WTC11 (cell line): ENCODE data around the gene TMEM120B. TPM values are rescaled to one million over a fixed set of nuclear protein-coding genes. Genes with fewer than 3 reads are reported as not detected.

Experiments used
- ATAC-seq: fragments of 200-7000 bp; cut with Tn5 transposase; 2 replicates; pipeline ENCODE4 v1.10.0; 2021; ENCODE audit warnings: mild to moderate bottlenecking, moderate library complexity
- CTCF ChIA-PET: fragments of 300-600 bp; sonication (Branson Sonifier 250); formaldehyde crosslinking; loops from one replicate; lab custom pipeline; 2021; ENCODE audit warnings: antibody characterized with exemption; lab: Charles Lee
- POLR2A ChIA-PET: fragments of 350-600 bp; sonication (Branson Sonifier 250); formaldehyde crosslinking; loops from one replicate; lab custom pipeline; 2021; ENCODE audit warnings: antibody characterized with exemption; lab: Charles Lee
- DNase-seq: peaks from one replicate; pipeline ENCODE4 v3.0.0; 2021; ENCODE audit warnings: low spot score
- H3K27ac Mint-ChIP-seq: 2 replicates; pipeline ENCODE4 v1.8.0; 2021; ENCODE audit warnings: mixed read lengths
- H3K27me3 Mint-ChIP-seq: 2 replicates; pipeline ENCODE4 v1.8.0; 2021; ENCODE audit warnings: low read depth, mild to moderate bottlenecking, moderate library complexity, mixed read lengths
- H3K36me3 Mint-ChIP-seq: 2 replicates; pipeline ENCODE4 v1.8.0; 2021; ENCODE audit warnings: mixed read lengths
- H3K4me1 Mint-ChIP-seq: 2 replicates; pipeline ENCODE4 v1.8.0; 2022; ENCODE audit warnings: mixed read lengths
- H3K4me3 Mint-ChIP-seq: 2 replicates; pipeline ENCODE4 v1.8.0; 2021; ENCODE audit warnings: mild to moderate bottlenecking, moderate library complexity, mixed read lengths
- H3K9me3 Mint-ChIP-seq: 2 replicates; pipeline ENCODE4 v1.8.0; 2021; ENCODE audit warnings: mixed read lengths
- FOXK1 ChIP-seq: sonication (generic); formaldehyde crosslinking; IDR thresholded peaks from 2 replicates; pipeline ENCODE4 v1.8.0; 2022; ENCODE audit warnings: mild to moderate bottlenecking, moderate library complexity, missing genetic modification reagents
- GABPB1 ChIP-seq: sonication (generic); formaldehyde crosslinking; IDR thresholded peaks from 2 replicates; pipeline ENCODE4 v1.8.1; 2023; ENCODE audit warnings: mild to moderate bottlenecking, missing genetic modification reagents
- HMGA2 ChIP-seq: fragments of 250-450 bp; sonication (Bioruptor Pico); IDR thresholded peaks from 2 replicates; pipeline ENCODE4 v1.4.0; 2021; ENCODE audit warnings: mild to moderate bottlenecking, moderate library complexity
- IRF2 ChIP-seq: sonication (generic); formaldehyde crosslinking; IDR thresholded peaks from 2 replicates; pipeline ENCODE4 v1.8.0; 2022; ENCODE audit warnings: low read depth, missing genetic modification reagents, borderline replicate concordance
- JAZF1 ChIP-seq: fragments of 250-450 bp; sonication (Bioruptor Pico); IDR thresholded peaks from 2 replicates; pipeline ENCODE4 v1.9.0; 2021; ENCODE audit warnings: moderate library complexity, mild to moderate bottlenecking, inconsistent platforms
- NR3C1 ChIP-seq: sonication (generic); formaldehyde crosslinking; conservative IDR thresholded peaks from 2 replicates; pipeline ENCODE4 v1.8.1; 2023; ENCODE audit warnings: low read depth, mild to moderate bottlenecking, missing genetic modification reagents
- SMAD3 ChIP-seq: sonication (generic); formaldehyde crosslinking; IDR thresholded peaks from 2 replicates; pipeline ENCODE4 v1.8.0; 2022; ENCODE audit warnings: missing genetic modification reagents, mild to moderate bottlenecking, borderline replicate concordance
- SOX15 ChIP-seq: fragments of 250-450 bp; sonication (Bioruptor Pico); IDR thresholded peaks from 2 replicates; pipeline ENCODE4 v1.9.0; 2021; ENCODE audit warnings: mild to moderate bottlenecking
- SP1 ChIP-seq: sonication (generic); formaldehyde crosslinking; conservative IDR thresholded peaks from 2 replicates; pipeline ENCODE4 v1.8.1; 2022; ENCODE audit warnings: missing genetic modification reagents
- TEAD4 ChIP-seq: sonication (generic); formaldehyde crosslinking; IDR thresholded peaks from 2 replicates; pipeline ENCODE4 v1.8.0; 2022; ENCODE audit warnings: mild to moderate bottlenecking, missing genetic modification reagents
- ZNF416 ChIP-seq: fragments of 250-450 bp; sonication (Bioruptor Pico); IDR thresholded peaks from 2 replicates; pipeline ENCODE4 v1.9.0; 2021; ENCODE audit warnings: mild to moderate bottlenecking, inconsistent platforms
- ZNF423 ChIP-seq: fragments of 250-450 bp; sonication (Bioruptor Pico); IDR thresholded peaks from 2 replicates; pipeline ENCODE4 v2.1.2; 2022; ENCODE audit warnings: mild to moderate bottlenecking, moderate library complexity
- total RNA-seq: library from RNA; stranded (reverse); gene quantifications from 3 replicates; pipeline ENCODE4 v1.2.3, GENCODE V29; 2021
- TF ChIP-seq, protein P1 (sequence below): sonication (generic); formaldehyde crosslinking; conservative IDR thresholded peaks from 2 replicates; pipeline ENCODE4 v1.8.1; 2023; ENCODE audit warnings: mild to moderate bottlenecking, low read depth, missing genetic modification reagents, moderate library complexity
- TF ChIP-seq, protein P2 (sequence below): sonication (generic); formaldehyde crosslinking; IDR thresholded peaks from 2 replicates; pipeline ENCODE4 v1.8.1; 2023; ENCODE audit warnings: mild to moderate bottlenecking, missing genetic modification reagents
- TF ChIP-seq, protein P3 (sequence below): sonication (generic); formaldehyde crosslinking; IDR thresholded peaks from 2 replicates; pipeline ENCODE4 v1.8.0; 2023; ENCODE audit warnings: missing genetic modification reagents
- TF ChIP-seq, protein P4 (sequence below): sonication (generic); formaldehyde crosslinking; IDR thresholded peaks from 2 replicates; pipeline ENCODE4 v1.8.1; 2022; ENCODE audit warnings: low read depth, mild to moderate bottlenecking, moderate library complexity, missing genetic modification reagents, borderline replicate concordance
- TF ChIP-seq, protein P5 (sequence below): sonication (generic); formaldehyde crosslinking; IDR thresholded peaks from 2 replicates; pipeline ENCODE4 v1.8.0; 2023; ENCODE audit warnings: mild to moderate bottlenecking, missing genetic modification reagents
- TF ChIP-seq, protein P6 (sequence below): sonication (generic); formaldehyde crosslinking; IDR thresholded peaks from 2 replicates; pipeline ENCODE4 v1.8.0; 2022; ENCODE audit warnings: mild to moderate bottlenecking, missing genetic modification reagents
- TF ChIP-seq, protein P7 (sequence below): fragments of 200-600 bp; IDR thresholded peaks from 2 replicates; pipeline ENCODE4 v1.8.0; 2022; ENCODE audit warnings: antibody characterized with exemption
- TF ChIP-seq, protein P8 (sequence below): sonication (generic); formaldehyde crosslinking; IDR thresholded peaks from 2 replicates; pipeline ENCODE4 v1.8.0; 2022; ENCODE audit warnings: mild to moderate bottlenecking, missing genetic modification reagents

The TMEM120B gene
- total RNA-seq, 1 experiment from 2014 or later, result 36.9 TPM

DNA sequence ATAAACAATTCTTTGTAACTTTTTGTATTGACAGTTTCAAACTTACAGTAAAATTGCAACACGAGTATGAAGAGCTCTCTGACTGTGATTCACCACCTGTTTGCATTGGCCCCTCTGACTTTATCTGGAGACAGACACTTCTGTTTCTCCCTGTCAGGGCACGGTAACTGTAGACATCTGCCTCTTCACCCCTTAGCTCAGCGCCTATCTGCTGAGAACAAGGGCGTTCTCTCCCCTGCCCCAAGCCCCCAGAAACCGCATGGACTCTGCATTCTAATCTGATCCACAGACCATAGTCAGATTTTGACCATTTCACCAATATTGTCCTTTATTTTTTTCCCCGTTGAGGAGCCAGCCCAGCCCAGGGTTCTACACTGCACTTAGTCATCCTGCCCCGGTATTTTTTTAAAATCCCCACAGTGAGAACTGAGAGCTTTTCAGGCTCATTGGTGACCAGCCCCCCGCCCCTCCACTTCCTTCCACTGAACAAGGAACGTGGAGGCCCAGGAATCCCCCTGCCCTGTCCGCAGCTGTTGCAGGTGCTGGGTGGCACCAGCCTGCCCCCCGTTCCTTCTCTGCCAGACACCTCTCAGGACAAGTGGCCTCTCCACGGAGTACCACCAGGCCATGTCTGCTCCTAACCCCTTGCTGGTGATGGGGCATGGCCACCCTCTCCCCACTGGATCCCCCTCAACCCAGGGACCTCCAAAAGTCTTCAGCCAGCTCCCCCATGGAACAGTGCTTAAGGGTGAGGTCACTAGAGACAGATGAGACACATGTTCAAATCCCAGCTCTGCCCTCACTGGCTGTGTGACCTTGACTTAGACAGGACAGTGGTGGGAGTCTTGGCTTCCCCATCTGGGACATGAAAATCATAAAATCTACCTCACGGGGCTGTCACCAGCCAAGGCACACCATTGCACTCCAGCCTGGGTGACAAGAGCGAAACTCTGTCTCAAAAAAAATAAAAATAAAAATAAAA, 69.7 kb downstream of the TMEM120B start:
- ATAC-seq (no peak; the same call in 1 of the 2 replicates), DNase-seq (no peak)
- CTCF ChIA-PET, result interaction anchor here (0.6 to 15.3 kb wide), 7 partner anchors 9 to 432 kb away, joined by 3 to 227 read pairs (median 3); partner anchors contain the start of genes RHOF and TMEM120B
- Mint-ChIP-seq H3K36me3 (peaks cover 11% of the 10 kb centered on the region), H3K27ac (peak overlapping the region; percentile 50; the same call in 1 of the 2 replicates), H3K9me3 (no peaks in the 10 kb centered on the region), H3K4me1 (peaks cover 14% of the 10 kb centered on the region), H3K27me3 (no peaks in the 10 kb centered on the region; the same call in 1 of the 2 replicates), H3K4me3 (no peak overlapping the region)
- POLR2A ChIA-PET, result interaction anchor here (0.6 to 1.4 kb wide), 3 partner anchors 8 to 106 kb away, joined by 3 to 7 read pairs (median 3); partner anchors contain the start of genes PSMD9 and RHOF
- TF ChIP-seq, protein P1, sequence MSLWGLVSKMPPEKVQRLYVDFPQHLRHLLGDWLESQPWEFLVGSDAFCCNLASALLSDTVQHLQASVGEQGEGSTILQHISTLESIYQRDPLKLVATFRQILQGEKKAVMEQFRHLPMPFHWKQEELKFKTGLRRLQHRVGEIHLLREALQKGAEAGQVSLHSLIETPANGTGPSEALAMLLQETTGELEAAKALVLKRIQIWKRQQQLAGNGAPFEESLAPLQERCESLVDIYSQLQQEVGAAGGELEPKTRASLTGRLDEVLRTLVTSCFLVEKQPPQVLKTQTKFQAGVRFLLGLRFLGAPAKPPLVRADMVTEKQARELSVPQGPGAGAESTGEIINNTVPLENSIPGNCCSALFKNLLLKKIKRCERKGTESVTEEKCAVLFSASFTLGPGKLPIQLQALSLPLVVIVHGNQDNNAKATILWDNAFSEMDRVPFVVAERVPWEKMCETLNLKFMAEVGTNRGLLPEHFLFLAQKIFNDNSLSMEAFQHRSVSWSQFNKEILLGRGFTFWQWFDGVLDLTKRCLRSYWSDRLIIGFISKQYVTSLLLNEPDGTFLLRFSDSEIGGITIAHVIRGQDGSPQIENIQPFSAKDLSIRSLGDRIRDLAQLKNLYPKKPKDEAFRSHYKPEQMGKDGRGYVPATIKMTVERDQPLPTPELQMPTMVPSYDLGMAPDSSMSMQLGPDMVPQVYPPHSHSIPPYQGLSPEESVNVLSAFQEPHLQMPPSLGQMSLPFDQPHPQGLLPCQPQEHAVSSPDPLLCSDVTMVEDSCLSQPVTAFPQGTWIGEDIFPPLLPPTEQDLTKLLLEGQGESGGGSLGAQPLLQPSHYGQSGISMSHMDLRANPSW, result no peak
- TF ChIP-seq, protein P2, sequence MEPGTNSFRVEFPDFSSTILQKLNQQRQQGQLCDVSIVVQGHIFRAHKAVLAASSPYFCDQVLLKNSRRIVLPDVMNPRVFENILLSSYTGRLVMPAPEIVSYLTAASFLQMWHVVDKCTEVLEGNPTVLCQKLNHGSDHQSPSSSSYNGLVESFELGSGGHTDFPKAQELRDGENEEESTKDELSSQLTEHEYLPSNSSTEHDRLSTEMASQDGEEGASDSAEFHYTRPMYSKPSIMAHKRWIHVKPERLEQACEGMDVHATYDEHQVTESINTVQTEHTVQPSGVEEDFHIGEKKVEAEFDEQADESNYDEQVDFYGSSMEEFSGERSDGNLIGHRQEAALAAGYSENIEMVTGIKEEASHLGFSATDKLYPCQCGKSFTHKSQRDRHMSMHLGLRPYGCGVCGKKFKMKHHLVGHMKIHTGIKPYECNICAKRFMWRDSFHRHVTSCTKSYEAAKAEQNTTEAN (CRISPR knock-in tag), result no peak
- no peak for TF ChIP-seq NR3C1 (CRISPR knock-in tag)
- no peak for TF ChIP-seq ZNF416 (CRISPR knock-in tag)
- TF ChIP-seq, protein P3, sequence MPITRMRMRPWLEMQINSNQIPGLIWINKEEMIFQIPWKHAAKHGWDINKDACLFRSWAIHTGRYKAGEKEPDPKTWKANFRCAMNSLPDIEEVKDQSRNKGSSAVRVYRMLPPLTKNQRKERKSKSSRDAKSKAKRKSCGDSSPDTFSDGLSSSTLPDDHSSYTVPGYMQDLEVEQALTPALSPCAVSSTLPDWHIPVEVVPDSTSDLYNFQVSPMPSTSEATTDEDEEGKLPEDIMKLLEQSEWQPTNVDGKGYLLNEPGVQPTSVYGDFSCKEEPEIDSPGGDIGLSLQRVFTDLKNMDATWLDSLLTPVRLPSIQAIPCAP (CRISPR knock-in tag), result no peak
- TF ChIP-seq, protein P4, sequence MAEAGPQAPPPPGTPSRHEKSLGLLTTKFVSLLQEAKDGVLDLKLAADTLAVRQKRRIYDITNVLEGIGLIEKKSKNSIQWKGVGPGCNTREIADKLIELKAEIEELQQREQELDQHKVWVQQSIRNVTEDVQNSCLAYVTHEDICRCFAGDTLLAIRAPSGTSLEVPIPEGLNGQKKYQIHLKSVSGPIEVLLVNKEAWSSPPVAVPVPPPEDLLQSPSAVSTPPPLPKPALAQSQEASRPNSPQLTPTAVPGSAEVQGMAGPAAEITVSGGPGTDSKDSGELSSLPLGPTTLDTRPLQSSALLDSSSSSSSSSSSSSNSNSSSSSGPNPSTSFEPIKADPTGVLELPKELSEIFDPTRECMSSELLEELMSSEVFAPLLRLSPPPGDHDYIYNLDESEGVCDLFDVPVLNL, result no peak
- no peak for TF ChIP-seq GABPB1 (CRISPR knock-in tag)
- no peak for TF ChIP-seq JAZF1 (CRISPR knock-in tag)

DNA sequence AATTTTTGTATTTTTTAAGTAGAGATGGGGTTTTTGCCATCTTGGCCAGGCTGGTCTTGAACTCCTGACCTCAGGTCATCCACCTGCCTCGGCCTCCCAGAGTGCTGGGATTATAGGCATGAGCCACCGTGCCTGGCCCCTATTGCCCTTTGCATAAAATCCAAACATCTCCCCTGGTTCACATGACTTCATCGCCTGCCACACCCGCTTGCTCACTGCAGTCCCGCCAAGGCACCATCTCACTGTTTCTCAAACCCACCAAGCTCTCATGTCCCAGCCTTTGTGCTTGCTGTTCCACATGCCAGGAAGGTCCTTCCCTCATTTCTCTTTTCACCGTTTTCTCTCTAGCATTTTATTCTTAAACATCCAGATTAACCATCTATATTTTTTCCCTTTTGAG, 71.2 kb downstream of the TMEM120B start:
- Mint-ChIP-seq H3K4me1 (peaks cover 12% of the 10 kb centered on the region), H3K4me3 (no peak overlapping the region), H3K36me3 (peaks cover 11% of the 10 kb centered on the region), H3K27ac (no peak overlapping the region), H3K27me3 (no peaks in the 10 kb centered on the region; the same call in 1 of the 2 replicates), H3K9me3 (no peaks in the 10 kb centered on the region)
- ChIA-PET POLR2A (no interaction called here), CTCF (interaction anchor here (0.7 to 15.3 kb wide), 4 partner anchors 9 to 280 kb away, joined by 3 to 227 read pairs (median 4); partner anchors contain the start of gene RHOF)
- DNase-seq (no peak), ATAC-seq (no peak)
- TF ChIP-seq, protein P5, sequence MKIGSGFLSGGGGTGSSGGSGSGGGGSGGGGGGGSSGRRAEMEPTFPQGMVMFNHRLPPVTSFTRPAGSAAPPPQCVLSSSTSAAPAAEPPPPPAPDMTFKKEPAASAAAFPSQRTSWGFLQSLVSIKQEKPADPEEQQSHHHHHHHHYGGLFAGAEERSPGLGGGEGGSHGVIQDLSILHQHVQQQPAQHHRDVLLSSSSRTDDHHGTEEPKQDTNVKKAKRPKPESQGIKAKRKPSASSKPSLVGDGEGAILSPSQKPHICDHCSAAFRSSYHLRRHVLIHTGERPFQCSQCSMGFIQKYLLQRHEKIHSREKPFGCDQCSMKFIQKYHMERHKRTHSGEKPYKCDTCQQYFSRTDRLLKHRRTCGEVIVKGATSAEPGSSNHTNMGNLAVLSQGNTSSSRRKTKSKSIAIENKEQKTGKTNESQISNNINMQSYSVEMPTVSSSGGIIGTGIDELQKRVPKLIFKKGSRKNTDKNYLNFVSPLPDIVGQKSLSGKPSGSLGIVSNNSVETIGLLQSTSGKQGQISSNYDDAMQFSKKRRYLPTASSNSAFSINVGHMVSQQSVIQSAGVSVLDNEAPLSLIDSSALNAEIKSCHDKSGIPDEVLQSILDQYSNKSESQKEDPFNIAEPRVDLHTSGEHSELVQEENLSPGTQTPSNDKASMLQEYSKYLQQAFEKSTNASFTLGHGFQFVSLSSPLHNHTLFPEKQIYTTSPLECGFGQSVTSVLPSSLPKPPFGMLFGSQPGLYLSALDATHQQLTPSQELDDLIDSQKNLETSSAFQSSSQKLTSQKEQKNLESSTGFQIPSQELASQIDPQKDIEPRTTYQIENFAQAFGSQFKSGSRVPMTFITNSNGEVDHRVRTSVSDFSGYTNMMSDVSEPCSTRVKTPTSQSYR (CRISPR knock-in tag), result no peak
- TF ChIP-seq SMAD3 (CRISPR knock-in tag) (no peak), SP1 (CRISPR knock-in tag) (no peak), FOXK1 (CRISPR knock-in tag) (no peak), HMGA2 (CRISPR knock-in tag) (no peak), SOX15 (no peak), IRF2 (no peak), TEAD4 (CRISPR knock-in tag) (no peak), ZNF416 (CRISPR knock-in tag) (no peak), ZNF423 (CRISPR knock-in tag) (no peak)
- TF ChIP-seq, protein P6, sequence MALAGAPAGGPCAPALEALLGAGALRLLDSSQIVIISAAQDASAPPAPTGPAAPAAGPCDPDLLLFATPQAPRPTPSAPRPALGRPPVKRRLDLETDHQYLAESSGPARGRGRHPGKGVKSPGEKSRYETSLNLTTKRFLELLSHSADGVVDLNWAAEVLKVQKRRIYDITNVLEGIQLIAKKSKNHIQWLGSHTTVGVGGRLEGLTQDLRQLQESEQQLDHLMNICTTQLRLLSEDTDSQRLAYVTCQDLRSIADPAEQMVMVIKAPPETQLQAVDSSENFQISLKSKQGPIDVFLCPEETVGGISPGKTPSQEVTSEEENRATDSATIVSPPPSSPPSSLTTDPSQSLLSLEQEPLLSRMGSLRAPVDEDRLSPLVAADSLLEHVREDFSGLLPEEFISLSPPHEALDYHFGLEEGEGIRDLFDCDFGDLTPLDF (CRISPR knock-in tag), result no peak
- TF ChIP-seq, protein P7, sequence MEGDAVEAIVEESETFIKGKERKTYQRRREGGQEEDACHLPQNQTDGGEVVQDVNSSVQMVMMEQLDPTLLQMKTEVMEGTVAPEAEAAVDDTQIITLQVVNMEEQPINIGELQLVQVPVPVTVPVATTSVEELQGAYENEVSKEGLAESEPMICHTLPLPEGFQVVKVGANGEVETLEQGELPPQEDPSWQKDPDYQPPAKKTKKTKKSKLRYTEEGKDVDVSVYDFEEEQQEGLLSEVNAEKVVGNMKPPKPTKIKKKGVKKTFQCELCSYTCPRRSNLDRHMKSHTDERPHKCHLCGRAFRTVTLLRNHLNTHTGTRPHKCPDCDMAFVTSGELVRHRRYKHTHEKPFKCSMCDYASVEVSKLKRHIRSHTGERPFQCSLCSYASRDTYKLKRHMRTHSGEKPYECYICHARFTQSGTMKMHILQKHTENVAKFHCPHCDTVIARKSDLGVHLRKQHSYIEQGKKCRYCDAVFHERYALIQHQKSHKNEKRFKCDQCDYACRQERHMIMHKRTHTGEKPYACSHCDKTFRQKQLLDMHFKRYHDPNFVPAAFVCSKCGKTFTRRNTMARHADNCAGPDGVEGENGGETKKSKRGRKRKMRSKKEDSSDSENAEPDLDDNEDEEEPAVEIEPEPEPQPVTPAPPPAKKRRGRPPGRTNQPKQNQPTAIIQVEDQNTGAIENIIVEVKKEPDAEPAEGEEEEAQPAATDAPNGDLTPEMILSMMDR, result no peak
- TF ChIP-seq, protein P8, sequence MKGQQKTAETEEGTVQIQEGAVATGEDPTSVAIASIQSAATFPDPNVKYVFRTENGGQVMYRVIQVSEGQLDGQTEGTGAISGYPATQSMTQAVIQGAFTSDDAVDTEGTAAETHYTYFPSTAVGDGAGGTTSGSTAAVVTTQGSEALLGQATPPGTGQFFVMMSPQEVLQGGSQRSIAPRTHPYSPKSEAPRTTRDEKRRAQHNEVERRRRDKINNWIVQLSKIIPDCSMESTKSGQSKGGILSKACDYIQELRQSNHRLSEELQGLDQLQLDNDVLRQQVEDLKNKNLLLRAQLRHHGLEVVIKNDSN, result no peak
